HEK293T (cell line): Measurements from ENCODE around the gene CHAF1A.

Experiments
- CTCF ChIA-PET: fragments of 350-600 bp; formaldehyde crosslinking; extraction: SDS; loops from one replicate; lab custom pipeline; 2021; ENCODE audit warnings: antibody characterized with exemption, inconsistent platforms; lab: Yijun Ruan, JAX
- POLR2A ChIA-PET: fragments of 350-600 bp; formaldehyde crosslinking; extraction: SDS; loops from one replicate; lab custom pipeline; 2020; ENCODE audit warnings: antibody characterized with exemption, inconsistent platforms; lab: Yijun Ruan, JAX
- DNase-seq: peaks from one replicate; pipeline ENCODE4 v3.0.0; 2012; ENCODE audit warnings: mixed read lengths; ENCODE audit errors: extremely low spot score
- ARNT ChIP-seq: fragments of 450-650 bp; IDR thresholded peaks from 2 replicates; pipeline ENCODE4 v1.6.1; 2017; ENCODE audit warnings: mild to moderate bottlenecking
- BHLHE40 ChIP-seq: fragments of 450-650 bp; IDR thresholded peaks from 2 replicates; pipeline ENCODE4 v1.6.1; 2016; ENCODE audit warnings: mild to moderate bottlenecking, moderate library complexity, borderline replicate concordance
- CTBP1 ChIP-seq: fragments of 450-650 bp; IDR thresholded peaks from 2 replicates; pipeline ENCODE4 v1.6.1; 2016; ENCODE audit warnings: borderline replicate concordance
- ELF4 ChIP-seq: fragments of 450-650 bp; IDR thresholded peaks from 2 replicates; pipeline ENCODE4 v1.6.1; 2017; ENCODE audit warnings: antibody characterized with exemption
- FOXA1 ChIP-seq: fragments of 450-650 bp; IDR thresholded peaks from 2 replicates; pipeline ENCODE4 v1.6.1; 2016; ENCODE audit warnings: mild to moderate bottlenecking
- FOXK2 ChIP-seq: fragments of 450-650 bp; IDR thresholded peaks from 2 replicates; pipeline ENCODE4 v1.6.1; 2016; ENCODE audit warnings: mild to moderate bottlenecking
- FOXM1 ChIP-seq: fragments of 450-650 bp; IDR thresholded peaks from 2 replicates; pipeline ENCODE4 v1.6.1; 2017; ENCODE audit warnings: mild to moderate bottlenecking, borderline replicate concordance
- HDGF ChIP-seq: fragments of 450-650 bp; IDR thresholded peaks from 2 replicates; pipeline ENCODE4 v1.6.1; 2017; ENCODE audit warnings: antibody characterized with exemption, borderline replicate concordance
- L3MBTL2 ChIP-seq: fragments of 450-650 bp; conservative IDR thresholded peaks from 2 replicates; pipeline ENCODE4 v1.6.1; 2016; ENCODE audit warnings: mild to moderate bottlenecking
- LEF1 ChIP-seq: fragments of 450-650 bp; IDR thresholded peaks from 2 replicates; pipeline ENCODE4 v1.6.1; 2017; ENCODE audit warnings: mild to moderate bottlenecking, borderline replicate concordance
- NFRKB ChIP-seq: fragments of 450-650 bp; IDR thresholded peaks from 2 replicates; pipeline ENCODE4 v1.6.1; 2016; ENCODE audit warnings: mild to moderate bottlenecking, moderate library complexity
- PKNOX1 ChIP-seq: fragments of 450-650 bp; IDR thresholded peaks from 2 replicates; pipeline ENCODE4 v1.6.1; 2016
- SP1 ChIP-seq: fragments of 450-650 bp; IDR thresholded peaks from 2 replicates; pipeline ENCODE4 v1.6.1; 2017
- SUZ12 ChIP-seq: fragments of 450-650 bp; IDR thresholded peaks from 2 replicates; pipeline ENCODE4 v1.6.1; 2016; ENCODE audit warnings: mild to moderate bottlenecking
- TARDBP ChIP-seq: fragments of 450-650 bp; IDR thresholded peaks from 2 replicates; pipeline ENCODE4 v1.6.1; 2016
- ZNF384 ChIP-seq: fragments of 450-650 bp; IDR thresholded peaks from 2 replicates; pipeline ENCODE4 v1.6.1; 2016

CHAF1A gene

GRCh38 chr19:4414144-4414799, 11.8 kb downstream of the CHAF1A start:
- CTCF ChIA-PET: no interaction called here
- DNase-seq: no peak
- TF ChIP-seq ZNF384 (peak; percentile 65), L3MBTL2 (no peak)
- POLR2A ChIA-PET: interaction anchor here (2.1 to 3.0 kb wide), 2 partner anchors 10 to 12 kb away, joined by 6 to 20 read pairs; partner anchors contain the start of gene CHAF1A

- ChIA-PET POLR2A (interaction anchor here (2.1 to 3.0 kb wide), 2 partner anchors 11 to 13 kb away, joined by 6 to 20 read pairs; partner anchors contain the start of gene CHAF1A), CTCF (no interaction called here)
- DNase-seq: peak; percentile 59
- TF ChIP-seq NFRKB: no peak
- TF ChIP-seq LEF1: no peak
- TF ChIP-seq ELF4: no peak
- TF ChIP-seq FOXK2: no peak
- no peak for TF ChIP-seq FOXM1
- no peak for TF ChIP-seq HDGF
- no peak for TF ChIP-seq FOXA1
- TF ChIP-seq PKNOX1: no peak
- TF ChIP-seq SUZ12: no peak
- no peak for TF ChIP-seq ARNT
- TF ChIP-seq CTBP1: no peak
Observed at GRCh38 chr19:4414800-4415321, 12.4 kb downstream of the CHAF1A start.

GRCh38 chr19:4415352-4415751, 12.9 kb downstream of the CHAF1A start:
- POLR2A ChIA-PET: interaction anchor here (3.0 kb wide), 1 partner anchor 13 kb away, joined by 20 read pairs; the partner anchor contains the start of gene CHAF1A
- CTCF ChIA-PET: no interaction called here
- no peak for DNase-seq
- TF ChIP-seq LEF1: no peak
- no peak for TF ChIP-seq SP1
- no peak for TF ChIP-seq ELF4
- TF ChIP-seq FOXK2: no peak
- TF ChIP-seq ARNT: no peak
- TF ChIP-seq HDGF: no peak
- TF ChIP-seq ZNF384: no peak
- TF ChIP-seq FOXA1: no peak
- no peak for TF ChIP-seq PKNOX1
- no peak for TF ChIP-seq NFRKB
- TF ChIP-seq TARDBP: no peak
- TF ChIP-seq CTBP1: no peak
- no peak for TF ChIP-seq BHLHE40
- no peak for TF ChIP-seq SUZ12
- TF ChIP-seq FOXM1: no peak
- no peak for TF ChIP-seq L3MBTL2

GRCh38 chr19:4416268-4416667, 13.8 kb downstream of the CHAF1A start:
- POLR2A ChIA-PET: interaction anchor here (1.0 to 1.7 kb wide), 2 partner anchors 14 to 55 kb away, joined by 3 read pairs; no protein-coding TSS in a partner anchor
- no peak for DNase-seq
- TF ChIP-seq SUZ12 (no peak), PKNOX1 (no peak), ELF4 (no peak), LEF1 (no peak), HDGF (no peak), ARNT (no peak), NFRKB (no peak), FOXA1 (no peak), ZNF384 (no peak), FOXM1 (no peak)
- CTCF ChIA-PET: interaction anchor here (1.3 kb wide), 1 partner anchor 150 kb away, joined by 5 read pairs; no protein-coding TSS in a partner anchor

GRCh38 chr19:4423416-4424126, 21.1 kb downstream of the CHAF1A start:
- TF ChIP-seq FOXA1 (no peak), ARNT (no peak), ZNF384 (no peak), NFRKB (no peak), LEF1 (no peak), BHLHE40 (no peak), ELF4 (no peak), CTBP1 (no peak), FOXM1 (no peak), L3MBTL2 (no peak), HDGF (no peak), SUZ12 (no peak), SP1 (no peak), TARDBP (no peak), PKNOX1 (no peak), FOXK2 (no peak)
- ChIA-PET POLR2A (no interaction called here), CTCF (no interaction called here)
- DNase-seq: no peak
